ENCODE results near the gene SOD3. TPM values are rescaled to one million over a fixed set of nuclear protein-coding genes. Genes with fewer than 3 reads are reported as not detected.

Gene SOD3
- total and polyA plus RNA-seq, 7 donors, result 3.2 to 164 (median 45.3) TPM

DNA sequence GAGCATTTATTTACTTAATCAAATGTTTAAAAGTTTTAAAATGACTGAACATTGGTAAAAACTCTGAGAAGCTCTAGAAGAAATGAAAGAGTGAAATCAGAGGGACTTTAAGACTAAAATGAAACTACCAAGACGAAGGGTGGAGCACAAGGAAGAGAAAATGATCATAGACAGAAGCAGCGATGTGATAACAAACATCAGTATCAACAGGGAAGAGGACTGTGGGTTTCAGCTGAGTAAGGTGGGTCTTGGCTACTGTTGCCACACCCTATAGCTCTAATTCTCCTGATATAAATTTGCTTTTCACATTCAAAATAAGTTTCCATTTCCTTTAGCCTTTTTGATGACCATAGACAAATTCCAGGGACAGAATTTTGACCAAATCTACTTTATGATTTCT lies 18.4 kb downstream of the SOD3 start:
- no peak overlapping the region for H3K4me3 ChIP-seq
- no peaks in the 10 kb centered on the region for H3K27me3 ChIP-seq
- DNase-seq, result no peak
- H3K9me3 ChIP-seq, result no peaks in the 10 kb centered on the region
- H3K4me1 ChIP-seq, result peaks cover 0 to 25% (median 11%) of the 10 kb centered on the region in 4 donors
- 70 to 74% methylated on average over 2 of the region's 2 CpGs for WGBS, 2 donors
- TF ChIP-seq, protein P1, sequence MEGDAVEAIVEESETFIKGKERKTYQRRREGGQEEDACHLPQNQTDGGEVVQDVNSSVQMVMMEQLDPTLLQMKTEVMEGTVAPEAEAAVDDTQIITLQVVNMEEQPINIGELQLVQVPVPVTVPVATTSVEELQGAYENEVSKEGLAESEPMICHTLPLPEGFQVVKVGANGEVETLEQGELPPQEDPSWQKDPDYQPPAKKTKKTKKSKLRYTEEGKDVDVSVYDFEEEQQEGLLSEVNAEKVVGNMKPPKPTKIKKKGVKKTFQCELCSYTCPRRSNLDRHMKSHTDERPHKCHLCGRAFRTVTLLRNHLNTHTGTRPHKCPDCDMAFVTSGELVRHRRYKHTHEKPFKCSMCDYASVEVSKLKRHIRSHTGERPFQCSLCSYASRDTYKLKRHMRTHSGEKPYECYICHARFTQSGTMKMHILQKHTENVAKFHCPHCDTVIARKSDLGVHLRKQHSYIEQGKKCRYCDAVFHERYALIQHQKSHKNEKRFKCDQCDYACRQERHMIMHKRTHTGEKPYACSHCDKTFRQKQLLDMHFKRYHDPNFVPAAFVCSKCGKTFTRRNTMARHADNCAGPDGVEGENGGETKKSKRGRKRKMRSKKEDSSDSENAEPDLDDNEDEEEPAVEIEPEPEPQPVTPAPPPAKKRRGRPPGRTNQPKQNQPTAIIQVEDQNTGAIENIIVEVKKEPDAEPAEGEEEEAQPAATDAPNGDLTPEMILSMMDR (IDR thresholded peaks at IDR 0.05), result no peak
- TF ChIP-seq POLR2AphosphoS5 (IDR thresholded peaks at IDR 0.05) (no peak), POLR2A (IDR thresholded peaks at IDR 0.05) (no peak), EP300 (IDR thresholded peaks at IDR 0.05) (no peak)
- intact Hi-C loops (cut with DNase I), result no loop called here
- H3K27ac ChIP-seq, result no peak overlapping the region
- peaks cover 0 to 33% (median 13%) of the 10 kb centered on the region in 4 donors for H3K36me3 ChIP-seq

DNA sequence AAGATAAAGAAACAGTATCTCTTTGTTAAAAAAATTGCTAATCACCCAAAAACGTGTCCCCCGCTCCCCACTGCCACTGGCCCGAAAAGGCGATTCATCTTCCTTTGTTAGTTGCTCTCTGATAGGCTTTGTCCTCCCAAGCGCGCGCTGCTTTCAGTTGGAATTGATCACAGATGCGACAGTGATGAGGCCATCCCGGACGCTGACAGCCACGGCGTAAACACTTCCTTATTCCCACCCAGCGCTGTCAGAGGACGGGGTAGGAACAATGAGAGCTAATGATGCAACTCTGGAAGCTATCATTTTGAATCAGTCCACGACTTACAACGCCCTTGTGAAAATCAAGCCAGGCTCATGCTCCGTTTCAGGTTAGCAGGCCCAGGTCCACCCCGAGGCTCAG lies 21.4 kb downstream of the SOD3 start:
- Histone ChIP-seq H3K9me3 (no peaks in the 10 kb centered on the region), H3K36me3 (peaks cover 4 to 57% (median 23%) of the 10 kb centered on the region in 4 donors), H3K4me3 (no peak overlapping the region), H3K27ac (no peak overlapping the region), H3K27me3 (no peaks in the 10 kb centered on the region), H3K4me1 (peaks cover 0 to 7% (median 0%) of the 10 kb centered on the region in 4 donors)
- WGBS, 2 donors, result 92% methylated on average over 18 of the region's 18 CpGs
- DNase-seq, result no peak
- intact Hi-C loops (cut with DNase I), result no loop called here
- no peak for TF ChIP-seq POLR2AphosphoS5 (IDR thresholded peaks at IDR 0.05)

DNA sequence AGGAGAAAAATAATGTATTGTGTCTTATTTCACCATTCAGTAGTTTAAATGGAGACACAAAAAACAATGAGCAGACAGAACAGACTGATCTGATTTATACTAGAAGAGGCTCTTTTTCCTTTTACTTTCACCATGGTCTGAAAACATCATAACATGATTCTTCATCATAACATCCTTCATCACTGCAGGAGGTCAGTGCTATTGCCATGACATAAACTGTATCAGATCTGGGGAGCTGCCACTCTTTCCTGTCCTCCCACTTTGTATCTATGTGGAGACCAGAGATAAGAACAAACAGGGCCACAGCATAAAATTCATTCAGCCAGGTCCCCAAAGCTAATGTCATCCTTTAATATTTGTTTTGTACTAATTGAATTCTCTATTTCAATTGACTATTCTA lies 25.2 kb downstream of the SOD3 start:
- intact Hi-C loops (cut with DNase I), result no loop called here
- H3K9me3 ChIP-seq, result no peaks in the 10 kb centered on the region
- TF ChIP-seq POLR2AphosphoS5 (IDR thresholded peaks at IDR 0.05) (no peak), POLR2A (IDR thresholded peaks at IDR 0.05) (no peak), EP300 (IDR thresholded peaks at IDR 0.05) (no peak)
- TF ChIP-seq, protein P1 (IDR thresholded peaks at IDR 0.05), result no peak
- peaks cover 0 to 10% (median 10%) of the 10 kb centered on the region in 4 donors for H3K4me1 ChIP-seq
- no peaks in the 10 kb centered on the region for H3K27me3 ChIP-seq
- no peak overlapping the region for H3K4me3 ChIP-seq
- peaks cover 4 to 45% (median 17%) of the 10 kb centered on the region in 4 donors for H3K36me3 ChIP-seq
- H3K27ac ChIP-seq, result no peak overlapping the region
- DNase-seq, result no peak

DNA sequence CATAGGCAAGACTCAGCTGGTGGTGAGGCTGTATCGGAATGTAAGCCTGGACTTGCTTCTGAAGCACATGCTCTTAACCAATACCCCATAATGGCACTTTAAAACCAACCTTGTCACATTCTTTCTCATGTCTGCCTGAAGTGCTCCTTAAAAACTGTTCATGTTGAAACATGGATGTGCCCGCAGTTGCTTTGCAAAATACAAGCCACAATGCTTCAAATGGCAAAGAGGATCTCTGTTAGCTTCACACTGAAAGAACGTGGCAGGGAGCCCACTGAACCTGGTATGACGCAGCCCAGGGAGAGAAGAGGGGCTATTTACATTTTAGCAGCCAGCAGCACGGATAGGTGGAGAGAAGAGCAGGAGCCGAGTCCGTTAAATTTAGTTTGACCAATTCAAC lies 29.3 kb downstream of the SOD3 start:
- H3K36me3 ChIP-seq, result peaks cover 2 to 34% (median 4%) of the 10 kb centered on the region in 4 donors
- H3K4me1 ChIP-seq, result peaks cover 0 to 10% (median 10%) of the 10 kb centered on the region in 4 donors
- intact Hi-C loops (cut with DNase I), result no loop called here
- TF ChIP-seq EP300 (IDR thresholded peaks at IDR 0.05) (no peak), POLR2AphosphoS5 (IDR thresholded peaks at IDR 0.05) (peak in 1 of 4 donors; percentile 24), POLR2A (IDR thresholded peaks at IDR 0.05) (no peak)
- TF ChIP-seq, protein P1 (IDR thresholded peaks at IDR 0.05), result no peak
- peak overlapping the region in 3 of 4 donors; percentile 45 to 58 (median 54) for H3K27ac ChIP-seq
- no peak overlapping the region for H3K4me3 ChIP-seq
- no peak for DNase-seq
- H3K27me3 ChIP-seq, result no peaks in the 10 kb centered on the region
- no peaks in the 10 kb centered on the region for H3K9me3 ChIP-seq
- 90 to 93% methylated on average over 7 of the region's 7 CpGs for WGBS, 2 donors

DNA sequence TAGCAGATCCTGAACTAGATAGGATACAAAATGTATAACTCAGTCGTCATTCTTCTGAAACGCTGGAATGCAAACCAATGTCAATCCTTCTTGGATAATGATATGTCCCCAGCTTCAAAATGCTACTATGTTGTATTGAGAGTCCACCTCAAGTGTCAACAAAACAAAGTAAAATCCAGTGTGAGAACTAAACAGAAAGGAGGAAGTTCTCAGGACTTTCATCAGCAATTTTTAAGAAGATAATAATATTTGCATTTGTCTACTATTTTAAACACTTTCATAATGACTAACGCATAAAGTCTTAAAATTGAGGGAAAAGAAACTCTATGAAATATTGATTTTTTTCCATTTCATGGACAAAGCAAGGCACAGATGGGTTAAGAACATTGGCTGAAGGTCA lies 36.3 kb downstream of the SOD3 start:
- intact Hi-C loops (cut with DNase I), result no loop called here
- H3K9me3 ChIP-seq, result no peaks in the 10 kb centered on the region
- no peak overlapping the region for H3K27ac ChIP-seq
- no peaks in the 10 kb centered on the region for H3K27me3 ChIP-seq
- TF ChIP-seq EP300 (IDR thresholded peaks at IDR 0.05) (no peak), POLR2A (IDR thresholded peaks at IDR 0.05) (no peak), POLR2AphosphoS5 (IDR thresholded peaks at IDR 0.05) (no peak)
- TF ChIP-seq, protein P1 (IDR thresholded peaks at IDR 0.05), result no peak
- peaks cover 0 to 73% (median 18%) of the 10 kb centered on the region in 4 donors for H3K36me3 ChIP-seq
- WGBS, 2 donors, result 92 to 95% methylated on average over 3 of the region's 3 CpGs
- no peaks in the 10 kb centered on the region for H3K4me1 ChIP-seq
- DNase-seq, result no peak
- no peak overlapping the region for H3K4me3 ChIP-seq

All from sigmoid colon (tissue), 7 donors.